Gastroesophageal sphincter (tissue), 3 donors: ENCODE results near the gene FAM216B.

Experiments used
- CTCF ChIP-seq, 4 experiments: fragments of 200-600 bp in 2 of 4; fragments of 450-650 bp in 2 of 4; sonication (generic) in 1 of 4; IDR thresholded peaks; one replicate each; pipeline ENCODE4 v1.5.1; 2017 to 2019; ENCODE audit warnings: antibody characterized with exemption in 4 of 4, mild to moderate bottlenecking in 2 of 4, moderate library complexity in 2 of 4
- POLR2A ChIP-seq, 2 donors: fragments of 450-650 bp; IDR thresholded peaks; one replicate each; pipeline ENCODE4 v1.6.1; 2017; ENCODE audit warnings: antibody characterized with exemption in 2 of 2, mild to moderate bottlenecking in 2 of 2, moderate library complexity in 1 of 2

GRCh38 chr13:42808341-42808940 is 27.1 kb downstream of the FAM216B start:
- TF ChIP-seq CTCF (IDR thresholded peaks at IDR 0.05) (no peak), POLR2A (IDR thresholded peaks at IDR 0.05) (no peak)
